HCT116 (cell line): ENCODE data around the gene SOX6. TPM values are rescaled to one million over a fixed set of nuclear protein-coding genes. Genes with fewer than 3 reads are reported as not detected.

ENCODE experiments used
- ATAC-seq: fragments of 200-7000 bp; cut with Tn5 transposase; 2 replicates; pipeline ENCODE4 v1.9.1; 2020; ENCODE audit warnings: mild to moderate bottlenecking, moderate library complexity
- BruUV-seq: library from RNA; stranded (reverse); fragments of 400-500 nt; replicated peaks from 2 replicates; lab custom pipeline; 2021; lab: Mats Ljungman, UMichigan
- CTCF ChIA-PET: fragments of 300-600 bp; sonication (Branson Sonifier 250); formaldehyde crosslinking; loops from one replicate; lab custom pipeline; 2021; ENCODE audit warnings: antibody characterized with exemption; lab: Charles Lee
- POLR2A ChIA-PET: fragments of 300-600, 350-600 bp; sonication (Branson Sonifier 250); formaldehyde crosslinking; loops from one replicate; lab custom pipeline; 2021; ENCODE audit warnings: antibody characterized with exemption; lab: Charles Lee
- RAD21 ChIA-PET, 2 experiments: fragments of 300-600 bp; sonication (Branson Sonifier 250); formaldehyde crosslinking; loops; one replicate each; lab custom pipeline; 2023; ENCODE audit warnings: low total read pairs in 2 of 2; ENCODE audit not compliant: uncharacterized antibody in 2 of 2, unreplicated experiment in 2 of 2, low non-redundant PET in 1 of 2; lab: Charles Lee
- DNase-seq: peaks from one replicate; pipeline ENCODE4 v3.0.0-alpha.2; 2010; ENCODE audit warnings: low read depth, low spot score
- H2AFZ ChIP-seq: fragments of 200-600 bp; shearing (Covaris generic), sonication (generic); 2 replicates; pipeline ENCODE4 v1.6.1; 2017; ENCODE audit warnings: low read depth, mixed run types, mixed read lengths, antibody characterized with exemption, low read length; ENCODE audit not compliant: poor library complexity, severe bottlenecking
- H3K27ac ChIP-seq: 2 replicates; pipeline ENCODE4 v1.5.1; 2012; ENCODE audit warnings: low read depth, low read length
- H3K27me3 ChIP-seq: fragments of 200-600 bp; sonication (generic); 2 replicates; pipeline ENCODE4 v1.6.1; 2016; ENCODE audit warnings: mixed run types, low read length, mixed read lengths; ENCODE audit not compliant: insufficient read depth
- H3K36me3 ChIP-seq, 2 experiments: fragments of 200-500 bp in 1 of 2; fragments of 200-600 bp in 1 of 2; sonication (Bioruptor generic) in 1 of 2; sonication (generic) in 1 of 2; 2 replicates each; pipeline versions ENCODE4 v1.5.1 to v1.6.1; 2014 to 2016; ENCODE audit warnings: low read length in 2 of 2, inconsistent platforms in 1 of 2, mixed read lengths in 1 of 2, mixed run types in 1 of 2; ENCODE audit not compliant: insufficient read depth in 2 of 2, control insufficient read depth in 1 of 2
- H3K4me1 ChIP-seq, 2 experiments: fragments of 200-600 bp in 1 of 2; sonication (generic) in 1 of 2; 2 replicates each; pipeline versions ENCODE4 v1.5.1 to v1.6.1; 2012 to 2017; ENCODE audit warnings: low read length in 2 of 2, inconsistent platforms in 1 of 2, mild to moderate bottlenecking in 1 of 2, mixed read lengths in 1 of 2, mixed run types in 1 of 2, moderate library complexity in 1 of 2; ENCODE audit not compliant: insufficient read depth in 2 of 2, control insufficient read depth in 1 of 2
- H3K4me2 ChIP-seq: fragments of 200-600 bp; sonication (generic); 2 replicates; pipeline ENCODE4 v1.6.1; 2017; ENCODE audit warnings: mixed run types, low read length, mixed read lengths
- H3K4me3 ChIP-seq, 2 experiments: fragments of 200-600 bp in 1 of 2; sonication (generic) in 1 of 2; replicated peaks in 1 of 2; 2 replicates each; pipeline ENCODE4 v1.5.1; 2011 to 2016; ENCODE audit warnings: low read length in 2 of 2, control low read depth in 1 of 2, low read depth in 1 of 2, mild to moderate bottlenecking in 1 of 2, mixed read lengths in 1 of 2, mixed run types in 1 of 2
- H3K79me2 ChIP-seq: fragments of 200-600 bp; sonication (generic); 2 replicates; pipeline ENCODE4 v1.6.1; 2017; ENCODE audit warnings: mild to moderate bottlenecking, mixed run types, low read length, moderate library complexity, mixed read lengths; ENCODE audit not compliant: insufficient read depth
- H3K9ac ChIP-seq: fragments of 200-600 bp; sonication (generic); 2 replicates; pipeline ENCODE4 v1.6.1; 2016; ENCODE audit warnings: low read length, mixed read lengths
- H3K9me2 ChIP-seq: fragments of 200-600 bp; sonication (generic), shearing (Covaris generic); 2 replicates; pipeline ENCODE4 v1.6.1; 2017; ENCODE audit warnings: mixed run types, mild to moderate bottlenecking, moderate library complexity; ENCODE audit not compliant: insufficient read depth
- H3K9me3 ChIP-seq, 2 experiments: fragments of 200-500 bp in 1 of 2; fragments of 200-600 bp in 1 of 2; sonication (Bioruptor generic) in 1 of 2; sonication (generic) in 1 of 2; 2 replicates each; pipeline ENCODE4 v1.6.1; 2014 to 2017; ENCODE audit warnings: low read length in 2 of 2, mixed read lengths in 2 of 2, inconsistent platforms in 1 of 2, low read depth in 1 of 2, mild to moderate bottlenecking in 1 of 2, mixed run types in 1 of 2, moderate library complexity in 1 of 2; ENCODE audit not compliant: control insufficient read depth in 1 of 2, insufficient read depth in 1 of 2
- H4K20me1 ChIP-seq: fragments of 200-600 bp; sonication (generic), shearing (Covaris generic); 2 replicates; pipeline ENCODE4 v1.6.1; 2017; ENCODE audit warnings: mixed run types, mild to moderate bottlenecking, moderate library complexity; ENCODE audit not compliant: insufficient read depth
- CBX3 ChIP-seq: IDR thresholded peaks from 2 replicates; pipeline ENCODE4 v1.6.1; 2012; ENCODE audit warnings: low read depth
- CEBPB ChIP-seq: IDR thresholded peaks from 2 replicates; pipeline ENCODE4 v1.6.1; 2012; ENCODE audit warnings: low read depth
- EGR1 ChIP-seq: IDR thresholded peaks from 2 replicates; pipeline ENCODE4 v1.6.1; 2012; ENCODE audit warnings: low read depth
- ELF1 ChIP-seq: IDR thresholded peaks from 2 replicates; pipeline ENCODE4 v1.6.1; 2012; ENCODE audit warnings: low read depth, borderline replicate concordance
- EZH2phosphoT487 ChIP-seq: fragments of 200-600 bp; IDR thresholded peaks from 2 replicates; pipeline ENCODE4 v1.6.1; 2018; ENCODE audit warnings: antibody characterized with exemption, borderline replicate concordance
- JUND ChIP-seq: IDR thresholded peaks from 2 replicates; pipeline ENCODE4 v1.6.1; 2012
- POLR2A ChIP-seq: IDR thresholded peaks from 2 replicates; pipeline ENCODE4 v1.7.0; 2011; ENCODE audit warnings: borderline replicate concordance; ENCODE audit not compliant: insufficient read depth, insufficient read length; ENCODE audit errors: extremely low read depth
- RAD21 ChIP-seq: IDR thresholded peaks from 2 replicates; pipeline ENCODE4 v1.6.1; 2012; ENCODE audit warnings: low read depth, mild to moderate bottlenecking
- TCF7L2 ChIP-seq: IDR thresholded peaks from 2 replicates; pipeline ENCODE4 v1.7.0; 2011; ENCODE audit warnings: borderline replicate concordance, inconsistent platforms; ENCODE audit not compliant: insufficient read depth, insufficient read length; ENCODE audit errors: extremely low read depth
- YY1 ChIP-seq: IDR thresholded peaks from 2 replicates; pipeline ENCODE4 v1.6.1; 2011; ENCODE audit warnings: low read length, low read depth, moderate library complexity, mild to moderate bottlenecking; ENCODE audit not compliant: insufficient replicate concordance; ENCODE audit errors: extremely low read depth
- ZFX ChIP-seq: fragments of 450-650 bp; IDR thresholded peaks from 2 replicates; pipeline ENCODE4 v1.6.1; 2017
- intact Hi-C: fragments of 100-400 bp; cut with micrococcal nuclease; formaldehyde crosslinking; loops from 2 replicates; pipeline ENCODE4 v1.10.0; 2022
- total RNA-seq: library from RNA; stranded (reverse); gene quantifications from one replicate; pipeline ENCODE4 v1.2.1, GENCODE V29; 2021; ENCODE audit not compliant: unreplicated experiment
- TF ChIP-seq, protein P1 (sequence below): IDR thresholded peaks from 2 replicates; pipeline ENCODE4 v1.6.1; 2011; ENCODE audit warnings: mild to moderate bottlenecking, low read length, moderate library complexity; ENCODE audit not compliant: insufficient replicate concordance; ENCODE audit errors: extremely low read depth
- TF ChIP-seq, protein P2 (sequence below), 3 experiments: fragments of 200-600 bp in 1 of 3; sonication (generic) in 1 of 3; IDR thresholded peaks in 2 of 3; conservative IDR thresholded peaks in 1 of 3; 2 replicates each; pipeline ENCODE4 v1.5.1; 2012 to 2017; ENCODE audit warnings: low read depth in 2 of 3, low read length in 2 of 3, antibody characterized with exemption in 1 of 3, borderline replicate concordance in 1 of 3, control low read depth in 1 of 3, mild to moderate bottlenecking in 1 of 3, mixed read lengths in 1 of 3, mixed run types in 1 of 3, moderate library complexity in 1 of 3; ENCODE audit not compliant: insufficient read depth in 1 of 3

Gene SOX6
- total RNA-seq, 1 experiment from 2014 or later: 0.81 TPM

DNA sequence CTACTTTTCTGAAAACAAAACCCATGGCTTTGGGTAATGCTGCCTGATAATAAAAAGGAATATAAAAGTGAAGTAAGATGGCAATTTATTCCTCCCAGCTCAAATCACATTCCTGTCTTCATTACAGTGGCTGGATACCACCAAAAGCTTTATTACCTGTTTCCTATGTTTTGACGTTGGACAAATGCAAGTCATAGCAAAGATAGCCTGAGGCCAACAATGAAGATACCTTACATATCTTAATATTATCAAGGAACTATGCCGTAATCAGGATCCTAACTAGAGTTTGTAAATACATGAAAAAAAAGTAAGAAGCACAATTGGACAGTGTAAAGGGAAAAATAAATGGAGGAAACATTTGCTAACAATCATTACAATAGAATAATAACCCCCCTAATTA, 202.4 kb downstream of the SOX6 start:
- intact Hi-C loops: no loop called here

More for the DNA sequence above, 202.4 kb downstream of the SOX6 start:
- Histone ChIP-seq H3K9ac (no peak overlapping the region), H3K9me2 (no peaks in the 10 kb centered on the region), H3K9me3 (no peaks in the 10 kb centered on the region)
- CTCF ChIA-PET: no interaction called here
- ATAC-seq: no peak
- no peak for TF ChIP-seq CBX3
- TF ChIP-seq CEBPB: no peak
- no peak for TF ChIP-seq EZH2phosphoT487
- no peak for TF ChIP-seq EGR1
- no peak for TF ChIP-seq POLR2A
- TF ChIP-seq TCF7L2: no peak
- no peak for TF ChIP-seq ELF1
- TF ChIP-seq, protein P1, sequence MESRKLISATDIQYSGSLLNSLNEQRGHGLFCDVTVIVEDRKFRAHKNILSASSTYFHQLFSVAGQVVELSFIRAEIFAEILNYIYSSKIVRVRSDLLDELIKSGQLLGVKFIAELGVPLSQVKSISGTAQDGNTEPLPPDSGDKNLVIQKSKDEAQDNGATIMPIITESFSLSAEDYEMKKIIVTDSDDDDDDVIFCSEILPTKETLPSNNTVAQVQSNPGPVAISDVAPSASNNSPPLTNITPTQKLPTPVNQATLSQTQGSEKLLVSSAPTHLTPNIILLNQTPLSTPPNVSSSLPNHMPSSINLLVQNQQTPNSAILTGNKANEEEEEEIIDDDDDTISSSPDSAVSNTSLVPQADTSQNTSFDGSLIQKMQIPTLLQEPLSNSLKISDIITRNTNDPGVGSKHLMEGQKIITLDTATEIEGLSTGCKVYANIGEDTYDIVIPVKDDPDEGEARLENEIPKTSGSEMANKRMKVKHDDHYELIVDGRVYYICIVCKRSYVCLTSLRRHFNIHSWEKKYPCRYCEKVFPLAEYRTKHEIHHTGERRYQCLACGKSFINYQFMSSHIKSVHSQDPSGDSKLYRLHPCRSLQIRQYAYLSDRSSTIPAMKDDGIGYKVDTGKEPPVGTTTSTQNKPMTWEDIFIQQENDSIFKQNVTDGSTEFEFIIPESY: no peak
- TF ChIP-seq ZFX: no peak
- TF ChIP-seq, protein P2, sequence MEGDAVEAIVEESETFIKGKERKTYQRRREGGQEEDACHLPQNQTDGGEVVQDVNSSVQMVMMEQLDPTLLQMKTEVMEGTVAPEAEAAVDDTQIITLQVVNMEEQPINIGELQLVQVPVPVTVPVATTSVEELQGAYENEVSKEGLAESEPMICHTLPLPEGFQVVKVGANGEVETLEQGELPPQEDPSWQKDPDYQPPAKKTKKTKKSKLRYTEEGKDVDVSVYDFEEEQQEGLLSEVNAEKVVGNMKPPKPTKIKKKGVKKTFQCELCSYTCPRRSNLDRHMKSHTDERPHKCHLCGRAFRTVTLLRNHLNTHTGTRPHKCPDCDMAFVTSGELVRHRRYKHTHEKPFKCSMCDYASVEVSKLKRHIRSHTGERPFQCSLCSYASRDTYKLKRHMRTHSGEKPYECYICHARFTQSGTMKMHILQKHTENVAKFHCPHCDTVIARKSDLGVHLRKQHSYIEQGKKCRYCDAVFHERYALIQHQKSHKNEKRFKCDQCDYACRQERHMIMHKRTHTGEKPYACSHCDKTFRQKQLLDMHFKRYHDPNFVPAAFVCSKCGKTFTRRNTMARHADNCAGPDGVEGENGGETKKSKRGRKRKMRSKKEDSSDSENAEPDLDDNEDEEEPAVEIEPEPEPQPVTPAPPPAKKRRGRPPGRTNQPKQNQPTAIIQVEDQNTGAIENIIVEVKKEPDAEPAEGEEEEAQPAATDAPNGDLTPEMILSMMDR (IDR thresholded peaks at IDR 0.05 in 2 of 3, conservative IDR thresholded peaks at IDR 0.05 in 1 of 3; ENCODE audit: borderline replicate concordance in 1 of 3, insufficient read depth in 1 of 3, low read depth in 2 of 3, low read length in 2 of 3): no peak
- no peak for TF ChIP-seq RAD21
- no peak for TF ChIP-seq YY1
- no peak for TF ChIP-seq JUND
- TF ChIP-seq, all 23 proteins: peak for 0
- DNase-seq: no peak
- BruUV-seq: no TSS peak
- ChIA-PET RAD21 (no interaction called here), POLR2A (no interaction called here)
- Histone ChIP-seq H3K4me1 (peaks cover 0 to 4% of the 10 kb centered on the region in 2 experiments; a peak in 1 of 4 replicates), H4K20me1 (no peaks in the 10 kb centered on the region), H3K4me3 (no peak overlapping the region), H3K79me2 (no peaks in the 10 kb centered on the region), H3K36me3 (no peaks in the 10 kb centered on the region), H3K4me2 (no peak overlapping the region), H3K27ac (no peak overlapping the region), H2AFZ (no peak overlapping the region), H3K27me3 (0 out of 2 replicates have a peak, but pooled peaks cover under 1% of the 10 kb centered on the region)
